Left ventricle myocardium inferior (tissue), 1 donor: Measurements from ENCODE around the gene CAMSAP2. TPM values are rescaled to one million over a fixed set of nuclear protein-coding genes. Genes with fewer than 3 reads are reported as not detected.

Experiments used
- DNase-seq: peaks from one replicate; pipeline ENCODE4 v3.0.0-alpha.2; 2020
- H3K27ac ChIP-seq: fragments of 200-600 bp; replicated peaks from 2 replicates; pipeline ENCODE4 v1.8.0; 2021
- H3K27me3 ChIP-seq: fragments of 200-600 bp; 2 replicates; pipeline ENCODE4 v1.8.0; 2021; ENCODE audit warnings: low read depth
- H3K36me3 ChIP-seq: fragments of 200-600 bp; 2 replicates; pipeline ENCODE4 v1.8.0; 2021
- H3K4me1 ChIP-seq: fragments of 200-600 bp; 2 replicates; pipeline ENCODE4 v1.8.0; 2021
- H3K4me3 ChIP-seq: fragments of 200-600 bp; 2 replicates; pipeline ENCODE4 v1.8.0; 2021; ENCODE audit warnings: mild to moderate bottlenecking, moderate library complexity
- H3K9me3 ChIP-seq: fragments of 200-600 bp; replicated peaks from 2 replicates; pipeline ENCODE4 v1.8.0; 2021
- intact Hi-C: fragments of 100-400 bp; cut with micrococcal nuclease; formaldehyde crosslinking; loops from one replicate; pipeline ENCODE4 v1.11.0; 2022
- total RNA-seq: library from RNA; stranded (reverse); fragmentation: NEBNext Ultra II Directional; extraction: Animal tissue kit (Norgen Biotek cat#: 25700); gene quantifications from one replicate; pipeline ENCODE4 v1.2.1, GENCODE V29; 2021
- TF ChIP-seq, protein P1 (sequence below): fragments of 200-600 bp; IDR thresholded peaks from 2 replicates; pipeline ENCODE4 v1.8.0; 2021; ENCODE audit warnings: antibody characterized with exemption, mild to moderate bottlenecking, borderline replicate concordance
- donor health status: DM: no; HTN: yes; CAD: no; lungs with severe emphysema.

Gene CAMSAP2
- total RNA-seq, 1 donor from 2014 or later = 34.1 TPM

DNA sequence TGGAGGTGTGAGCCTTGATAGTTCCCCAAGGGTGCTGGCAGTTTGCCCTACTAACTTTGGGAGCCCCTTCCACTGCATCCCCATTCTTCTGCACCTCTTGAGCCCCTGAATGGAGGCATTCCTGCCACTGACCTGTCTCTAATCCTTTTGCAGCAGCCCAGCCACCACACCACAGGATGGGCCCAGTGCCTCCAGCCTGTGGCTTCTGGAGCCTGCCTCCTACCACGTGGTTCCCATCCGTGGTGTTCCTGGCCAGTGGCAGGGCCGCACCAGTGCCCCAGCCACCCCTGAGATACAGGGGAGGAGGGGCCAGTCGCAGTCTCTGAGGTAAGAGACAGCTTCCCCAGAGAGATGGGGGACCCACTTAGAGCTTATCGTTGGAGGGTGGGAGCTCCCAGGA, 170.4 kb downstream of the CAMSAP2 start:
- intact Hi-C loops = no loop called here
- Histone ChIP-seq H3K27ac (no peak overlapping the region), H3K4me1 (no peaks in the 10 kb centered on the region), H3K36me3 (no peaks in the 10 kb centered on the region), H3K27me3 (peaks cover 6% of the 10 kb centered on the region), H3K9me3 (no peaks in the 10 kb centered on the region), H3K4me3 (no peak overlapping the region)
- DNase-seq = no peak
- TF ChIP-seq, protein P1, sequence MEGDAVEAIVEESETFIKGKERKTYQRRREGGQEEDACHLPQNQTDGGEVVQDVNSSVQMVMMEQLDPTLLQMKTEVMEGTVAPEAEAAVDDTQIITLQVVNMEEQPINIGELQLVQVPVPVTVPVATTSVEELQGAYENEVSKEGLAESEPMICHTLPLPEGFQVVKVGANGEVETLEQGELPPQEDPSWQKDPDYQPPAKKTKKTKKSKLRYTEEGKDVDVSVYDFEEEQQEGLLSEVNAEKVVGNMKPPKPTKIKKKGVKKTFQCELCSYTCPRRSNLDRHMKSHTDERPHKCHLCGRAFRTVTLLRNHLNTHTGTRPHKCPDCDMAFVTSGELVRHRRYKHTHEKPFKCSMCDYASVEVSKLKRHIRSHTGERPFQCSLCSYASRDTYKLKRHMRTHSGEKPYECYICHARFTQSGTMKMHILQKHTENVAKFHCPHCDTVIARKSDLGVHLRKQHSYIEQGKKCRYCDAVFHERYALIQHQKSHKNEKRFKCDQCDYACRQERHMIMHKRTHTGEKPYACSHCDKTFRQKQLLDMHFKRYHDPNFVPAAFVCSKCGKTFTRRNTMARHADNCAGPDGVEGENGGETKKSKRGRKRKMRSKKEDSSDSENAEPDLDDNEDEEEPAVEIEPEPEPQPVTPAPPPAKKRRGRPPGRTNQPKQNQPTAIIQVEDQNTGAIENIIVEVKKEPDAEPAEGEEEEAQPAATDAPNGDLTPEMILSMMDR = no peak

DNA sequence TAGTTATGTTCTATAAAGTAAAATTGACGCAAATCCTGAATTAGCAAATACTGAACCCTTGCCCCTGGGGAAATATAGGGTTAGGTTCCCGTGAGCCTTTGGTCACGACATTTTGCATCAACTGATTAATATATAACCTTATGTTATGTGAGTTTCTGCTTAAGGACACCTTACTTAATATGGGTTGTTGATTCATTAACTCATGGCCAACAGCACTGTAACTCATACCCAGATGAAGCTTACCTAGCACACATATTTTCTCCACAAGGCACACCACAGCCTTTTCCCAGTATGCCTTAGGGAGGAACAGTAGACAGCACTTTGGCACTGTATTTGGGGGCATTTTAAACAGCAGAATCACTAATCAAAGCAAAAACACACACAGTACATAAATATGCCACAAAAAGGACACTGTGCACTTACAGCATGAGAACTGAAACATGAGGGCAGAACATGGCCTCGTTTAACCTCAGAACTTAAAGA, 171.1 kb downstream of the CAMSAP2 start:
- Histone ChIP-seq H3K36me3 (no peaks in the 10 kb centered on the region), H3K27me3 (no peaks in the 10 kb centered on the region), H3K4me1 (no peaks in the 10 kb centered on the region), H3K4me3 (no peak overlapping the region), H3K27ac (no peak overlapping the region), H3K9me3 (no peaks in the 10 kb centered on the region)
- intact Hi-C loops = no loop called here
- no peak for DNase-seq
- TF ChIP-seq, protein P1 = no peak

Other genes starting within 250 kb of the CAMSAP2 start
- gene KIF14, start 118.1 kb upstream of the CAMSAP2 start, total RNA-seq = 0.08 TPM
- gene DDX59, start 69.0 kb upstream of the CAMSAP2 start, total RNA-seq = 11.9 TPM
- gene GPR25, start 134.1 kb downstream of the CAMSAP2 start, total RNA-seq = not detected
- 0.05 TPM for gene INAVA, start 156.0 kb downstream of the CAMSAP2 start, total RNA-seq